Activated T-cell treated with anti-CD3 and anti-CD28 coated beads, Interleukin-2, amount 50 U/mL, for 1 hour (primary cell): Measurements from ENCODE around the gene GSG1.

Experiments used
- DNase-seq: peaks from one replicate; pipeline ENCODE4 v3.0.0-alpha.2; 2020

Gene GSG1

GRCh38 chr12:13103391-13104033 is at the start of gene GSG1:
GSG1 (minus strand) TSS chr12:13103667; CDS start chr12:13103512, 155 bp downstream.
- no peak for DNase-seq

- DNase-seq = no peak
Measured at GRCh38 chr12:13153180-13153579, 49.7 kb upstream of the GSG1 start.

- DNase-seq = no peak
Measured at GRCh38 chr12:13152756-13153155, 49.3 kb upstream of the GSG1 start.

GRCh38 chr12:13152281-13152680 is 48.8 kb upstream of the GSG1 start:
- no peak for DNase-seq

- DNase-seq = no peak
Measured at GRCh38 chr12:13149411-13149810, 45.9 kb upstream of the GSG1 start.

GRCh38 chr12:13148485-13148847 is 45.0 kb upstream of the GSG1 start:
- DNase-seq = no peak

- no peak for DNase-seq
Measured at GRCh38 chr12:13147688-13148484, 44.4 kb upstream of the GSG1 start.

- no peak for DNase-seq
Measured at GRCh38 chr12:13146336-13146938, 43.0 kb upstream of the GSG1 start.

- DNase-seq = no peak
Measured at GRCh38 chr12:13144266-13144828, 40.9 kb upstream of the GSG1 start.

- DNase-seq = no peak
Measured at GRCh38 chr12:13142747-13143146, 39.3 kb upstream of the GSG1 start.

- no peak for DNase-seq
Measured at GRCh38 chr12:13141686-13142085, 38.2 kb upstream of the GSG1 start.

GRCh38 chr12:13135371-13136178 is 32.1 kb upstream of the GSG1 start:
- no peak for DNase-seq

GRCh38 chr12:13133886-13134285 is 30.4 kb upstream of the GSG1 start:
- DNase-seq = no peak

GRCh38 chr12:13130981-13131380 is 27.5 kb upstream of the GSG1 start:
- no peak for DNase-seq

GRCh38 chr12:13128291-13128965 is 25.0 kb upstream of the GSG1 start:
- no peak for DNase-seq

GRCh38 chr12:13127444-13127843 is 24.0 kb upstream of the GSG1 start:
- DNase-seq = no peak

- DNase-seq = no peak
Measured at GRCh38 chr12:13126494-13126893, 23.0 kb upstream of the GSG1 start.

- no peak for DNase-seq
Measured at GRCh38 chr12:13125996-13126395, 22.5 kb upstream of the GSG1 start.

- DNase-seq = no peak
Measured at GRCh38 chr12:13124656-13125505, 21.4 kb upstream of the GSG1 start.

GRCh38 chr12:13121568-13121967 is 18.1 kb upstream of the GSG1 start:
- DNase-seq = no peak

GRCh38 chr12:13120413-13120812 is 16.9 kb upstream of the GSG1 start:
- no peak for DNase-seq
